ENCODE measurements around the gene DNAJC6. TPM values are rescaled to one million over a fixed set of nuclear protein-coding genes. Genes with fewer than 3 reads are reported as not detected.
"Not testable (repeated sequence)": the region's sequence is repeated elsewhere in the genome, so short reads cannot be mapped to it uniquely, and the experiment has no call there.

The DNAJC6 gene
- 3.2 and 3.3 TPM in 2 replicates for total RNA-seq

- DNase-seq (ENCODE audit: extremely low read depth, low read depth, low spot score), result no peak
Observed at GRCh38 chr1:65309304-65310077, at the start of gene DNAJC6. Gene DNAJC6 (plus strand): TSS chr1:65309543. CDS start chr1:65309746, 203 bp downstream.

- no peak for DNase-seq (ENCODE audit: extremely low read depth, low read depth, low spot score)
Observed at GRCh38 chr1:65259816-65260215, 49.5 kb upstream of the DNAJC6 start.

GRCh38 chr1:65260851-65261473, 48.4 kb upstream of the DNAJC6 start:
- no peak for DNase-seq (ENCODE audit: extremely low read depth, low read depth, low spot score)

GRCh38 chr1:65263286-65263685, 46.1 kb upstream of the DNAJC6 start:
- no peak for DNase-seq (ENCODE audit: extremely low read depth, low read depth, low spot score)

GRCh38 chr1:65264197-65264929, 45.0 kb upstream of the DNAJC6 start:
- no peak for DNase-seq (ENCODE audit: extremely low read depth, low read depth, low spot score)

GRCh38 chr1:65265296-65265650, 44.1 kb upstream of the DNAJC6 start:
- no peak for DNase-seq (ENCODE audit: extremely low read depth, low read depth, low spot score)

GRCh38 chr1:65265651-65266351, 43.5 kb upstream of the DNAJC6 start:
- DNase-seq (ENCODE audit: extremely low read depth, low read depth, low spot score), result no peak

GRCh38 chr1:65266476-65266875, 42.9 kb upstream of the DNAJC6 start:
- DNase-seq (ENCODE audit: extremely low read depth, low read depth, low spot score), result no peak

GRCh38 chr1:65267271-65267670, 42.1 kb upstream of the DNAJC6 start:
- no peak for DNase-seq (ENCODE audit: extremely low read depth, low read depth, low spot score)

- DNase-seq (ENCODE audit: extremely low read depth, low read depth, low spot score), result no peak
Observed at GRCh38 chr1:65267683-65268082, 41.7 kb upstream of the DNAJC6 start.

GRCh38 chr1:65269612-65270011, 39.7 kb upstream of the DNAJC6 start:
- DNase-seq (ENCODE audit: extremely low read depth, low read depth, low spot score), result no peak

GRCh38 chr1:65276197-65276939, 33.0 kb upstream of the DNAJC6 start:
- no peak for DNase-seq (ENCODE audit: extremely low read depth, low read depth, low spot score)

- DNase-seq (ENCODE audit: extremely low read depth, low read depth, low spot score), result no peak
Observed at GRCh38 chr1:65277605-65278347, 31.6 kb upstream of the DNAJC6 start.

- no peak for DNase-seq (ENCODE audit: extremely low read depth, low read depth, low spot score)
Observed at GRCh38 chr1:65278376-65279069, 30.8 kb upstream of the DNAJC6 start.

GRCh38 chr1:65279070-65279779, 30.1 kb upstream of the DNAJC6 start:
- no peak for DNase-seq (ENCODE audit: extremely low read depth, low read depth, low spot score)

GRCh38 chr1:65281846-65282245, 27.5 kb upstream of the DNAJC6 start:
- DNase-seq (ENCODE audit: extremely low read depth, low read depth, low spot score), result no peak

- no peak for DNase-seq (ENCODE audit: extremely low read depth, low read depth, low spot score)
Observed at GRCh38 chr1:65284229-65284628, 25.1 kb upstream of the DNAJC6 start.

- DNase-seq (ENCODE audit: extremely low read depth, low read depth, low spot score), result no peak
Observed at GRCh38 chr1:65289449-65289848, 19.9 kb upstream of the DNAJC6 start.

- not testable (repeated sequence) for DNase-seq (ENCODE audit: extremely low read depth, low read depth, low spot score)
Observed at GRCh38 chr1:65291818-65292217, 17.5 kb upstream of the DNAJC6 start.
